ENCODE results near the gene RFXANK. TPM values are rescaled to one million over a fixed set of nuclear protein-coding genes. Genes with fewer than 3 reads are reported as not detected.

Gene RFXANK
- total RNA-seq, 1 experiment from 2014 or later, result 47.7 TPM

- Histone ChIP-seq H3K4me1 (replicated peaks) (peaks cover 10% of the 10 kb centered on the region), H3K27ac (no peak overlapping the region), H3K36me3 (peaks cover 49% of the 10 kb centered on the region), H3K9me3 (replicated peaks) (0 out of 2 replicates have a peak, but pooled peaks cover 2% of the 10 kb centered on the region), H3K27me3 (replicated peaks) (no peaks in the 10 kb centered on the region), H3K4me3 (no peak overlapping the region)
- DNase-seq (ENCODE audit: low read depth in 1 of 2, low spot score in 2 of 2), result peak; percentile 58 to 83
These were observed 12.3 kb upstream of the RFXANK start for GRCh38 chr19:19179548-19180441.

- 0 out of 2 replicates have a peak, but pooled peaks cover 2% of the 10 kb centered on the region for H3K9me3 ChIP-seq (replicated peaks)
- H3K27ac ChIP-seq, result no peak overlapping the region
- peaks cover 62% of the 10 kb centered on the region for H3K36me3 ChIP-seq
- H3K4me3 ChIP-seq, result no peak overlapping the region
- H3K4me1 ChIP-seq (replicated peaks), result peaks cover 10% of the 10 kb centered on the region
- no peak for DNase-seq (ENCODE audit: low read depth in 1 of 2, low spot score in 2 of 2)
- no peaks in the 10 kb centered on the region for H3K27me3 ChIP-seq (replicated peaks)
These were observed 10.5 kb upstream of the RFXANK start for GRCh38 chr19:19181488-19181998.

- H3K36me3 ChIP-seq, result peaks cover 49% of the 10 kb centered on the region
- no peak overlapping the region for H3K4me3 ChIP-seq
- no peak overlapping the region for H3K27ac ChIP-seq
- H3K4me1 ChIP-seq (replicated peaks), result peaks cover 8% of the 10 kb centered on the region; the same call in 1 of the 2 replicates
- peak; percentile 38 to 65 for DNase-seq (ENCODE audit: low read depth in 1 of 2, low spot score in 2 of 2)
- H3K9me3 ChIP-seq (replicated peaks), result no peaks in the 10 kb centered on the region
- no peaks in the 10 kb centered on the region for H3K27me3 ChIP-seq (replicated peaks)
These were observed 6.0 kb upstream of the RFXANK start for GRCh38 chr19:19185853-19186740.

- H3K9me3 ChIP-seq (replicated peaks), result no peaks in the 10 kb centered on the region
- no peak overlapping the region for H3K27ac ChIP-seq
- H3K36me3 ChIP-seq, result peaks cover 43% of the 10 kb centered on the region
- H3K27me3 ChIP-seq (replicated peaks), result no peaks in the 10 kb centered on the region
- no peak for DNase-seq (ENCODE audit: low read depth in 1 of 2, low spot score in 2 of 2)
- H3K4me1 ChIP-seq (replicated peaks), result peaks cover 8% of the 10 kb centered on the region; the same call in 1 of the 2 replicates
- H3K4me3 ChIP-seq, result no peak overlapping the region
These were observed 5.3 kb upstream of the RFXANK start for GRCh38 chr19:19186742-19187141.

DNA sequence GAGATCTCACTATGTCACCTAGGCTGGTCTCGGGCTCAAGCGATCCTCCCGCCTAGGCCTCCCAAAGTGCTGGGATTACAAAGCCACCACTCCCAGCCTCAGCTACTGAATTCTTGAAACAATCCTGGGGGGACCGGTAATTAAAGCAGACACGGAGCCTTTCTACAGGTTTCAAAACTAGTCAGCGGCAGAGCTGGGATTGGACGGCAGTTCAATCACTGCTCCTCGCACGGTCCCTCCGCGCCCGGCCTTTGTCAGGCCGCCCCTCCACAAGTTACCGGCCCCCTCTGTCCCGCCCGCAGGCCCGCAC is 335 bp upstream of the RFXANK start:
- peak overlapping the region; percentile 69 for H3K4me3 ChIP-seq
- no peaks in the 10 kb centered on the region for H3K9me3 ChIP-seq (replicated peaks)
- H3K27me3 ChIP-seq (replicated peaks), result no peaks in the 10 kb centered on the region
- no peak for DNase-seq (ENCODE audit: low read depth in 1 of 2, low spot score in 2 of 2)
- peaks cover 8% of the 10 kb centered on the region; the same call in 1 of the 2 replicates for H3K4me1 ChIP-seq (replicated peaks)
- peaks cover 18% of the 10 kb centered on the region for H3K36me3 ChIP-seq
- peak overlapping the region; percentile 73 for H3K27ac ChIP-seq

DNA sequence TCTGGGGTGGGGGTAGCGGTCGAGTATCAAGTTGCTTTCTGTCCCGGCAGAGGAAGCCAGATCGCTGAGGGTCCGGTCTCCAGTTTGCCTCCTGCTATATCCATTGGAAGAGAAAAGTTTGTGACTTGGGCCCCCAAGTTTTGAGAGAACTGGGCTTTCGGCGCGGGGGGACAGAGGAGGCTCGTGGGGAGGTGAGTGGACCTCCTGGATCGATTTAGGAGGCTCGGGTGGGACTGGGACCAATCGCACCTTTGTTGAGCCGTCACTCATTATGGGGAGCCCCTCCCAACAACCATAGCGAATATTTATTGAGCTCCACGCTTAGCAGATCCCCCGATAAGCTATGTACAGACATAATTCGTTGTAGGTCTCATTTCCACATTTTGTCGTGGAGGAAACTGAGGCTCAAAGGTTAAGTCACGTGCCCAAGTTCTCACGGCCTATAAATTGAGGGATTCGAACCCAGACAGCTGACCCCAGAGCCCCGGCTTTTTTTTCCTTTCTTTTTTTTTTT is 909 bp downstream of the RFXANK start:
- no peaks in the 10 kb centered on the region for H3K9me3 ChIP-seq (replicated peaks)
- peaks cover 8% of the 10 kb centered on the region; the same call in 1 of the 2 replicates for H3K4me1 ChIP-seq (replicated peaks)
- peak overlapping the region; percentile 69 for H3K4me3 ChIP-seq
- DNase-seq (ENCODE audit: low read depth in 1 of 2, low spot score in 2 of 2), result no peak
- no peak overlapping the region for H3K27ac ChIP-seq
- peaks cover 25% of the 10 kb centered on the region for H3K36me3 ChIP-seq
- no peaks in the 10 kb centered on the region for H3K27me3 ChIP-seq (replicated peaks)

GRCh38 chr19:19193926-19194325 is 1.9 kb downstream of the RFXANK start:
- Histone ChIP-seq H3K27ac (no peak overlapping the region), H3K27me3 (replicated peaks) (no peaks in the 10 kb centered on the region), H3K4me3 (no peak overlapping the region), H3K36me3 (peaks cover 34% of the 10 kb centered on the region), H3K4me1 (replicated peaks) (peaks cover 8% of the 10 kb centered on the region; the same call in 1 of the 2 replicates), H3K9me3 (replicated peaks) (no peaks in the 10 kb centered on the region)
- no peak for DNase-seq (ENCODE audit: low read depth in 1 of 2, low spot score in 2 of 2)

GRCh38 chr19:19201697-19202630 is 9.9 kb downstream of the RFXANK start:
- peaks cover 17% of the 10 kb centered on the region; the same call in 1 of the 2 replicates for H3K27me3 ChIP-seq (replicated peaks)
- H3K9me3 ChIP-seq (replicated peaks), result no peaks in the 10 kb centered on the region
- H3K4me3 ChIP-seq, result peak overlapping the region; percentile 51
- no peak for DNase-seq (ENCODE audit: low read depth in 1 of 2, low spot score in 2 of 2)
- H3K4me1 ChIP-seq (replicated peaks), result peaks cover 14% of the 10 kb centered on the region
- no peak overlapping the region for H3K27ac ChIP-seq
- peaks cover 39% of the 10 kb centered on the region for H3K36me3 ChIP-seq

DNA sequence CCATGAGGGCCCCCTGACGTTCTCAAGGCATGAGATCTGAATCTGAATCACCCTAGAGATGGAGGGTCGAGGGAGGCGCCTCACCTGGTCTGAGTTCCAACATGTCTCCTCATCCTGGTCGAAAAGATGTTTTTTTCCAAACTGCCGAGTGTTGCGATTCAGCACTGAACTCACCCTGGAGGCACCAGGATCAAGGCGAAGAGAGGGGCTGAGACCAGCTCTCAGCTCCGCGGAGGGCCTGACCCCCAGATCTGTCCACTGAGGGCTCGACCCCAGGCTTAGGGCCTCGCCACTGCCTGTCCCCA is 10.6 kb downstream of the RFXANK start:
- peaks cover 34% of the 10 kb centered on the region for H3K36me3 ChIP-seq
- H3K27me3 ChIP-seq (replicated peaks), result peaks cover 17% of the 10 kb centered on the region; the same call in 1 of the 2 replicates
- peaks cover 14% of the 10 kb centered on the region for H3K4me1 ChIP-seq (replicated peaks)
- DNase-seq (ENCODE audit: low read depth in 1 of 2, low spot score in 2 of 2), result peak in 1 of 2 experiments; percentile 17
- H3K4me3 ChIP-seq, result peak overlapping the region; percentile 51
- H3K27ac ChIP-seq, result peak overlapping the region; percentile 56
- H3K9me3 ChIP-seq (replicated peaks), result no peaks in the 10 kb centered on the region

DNA sequence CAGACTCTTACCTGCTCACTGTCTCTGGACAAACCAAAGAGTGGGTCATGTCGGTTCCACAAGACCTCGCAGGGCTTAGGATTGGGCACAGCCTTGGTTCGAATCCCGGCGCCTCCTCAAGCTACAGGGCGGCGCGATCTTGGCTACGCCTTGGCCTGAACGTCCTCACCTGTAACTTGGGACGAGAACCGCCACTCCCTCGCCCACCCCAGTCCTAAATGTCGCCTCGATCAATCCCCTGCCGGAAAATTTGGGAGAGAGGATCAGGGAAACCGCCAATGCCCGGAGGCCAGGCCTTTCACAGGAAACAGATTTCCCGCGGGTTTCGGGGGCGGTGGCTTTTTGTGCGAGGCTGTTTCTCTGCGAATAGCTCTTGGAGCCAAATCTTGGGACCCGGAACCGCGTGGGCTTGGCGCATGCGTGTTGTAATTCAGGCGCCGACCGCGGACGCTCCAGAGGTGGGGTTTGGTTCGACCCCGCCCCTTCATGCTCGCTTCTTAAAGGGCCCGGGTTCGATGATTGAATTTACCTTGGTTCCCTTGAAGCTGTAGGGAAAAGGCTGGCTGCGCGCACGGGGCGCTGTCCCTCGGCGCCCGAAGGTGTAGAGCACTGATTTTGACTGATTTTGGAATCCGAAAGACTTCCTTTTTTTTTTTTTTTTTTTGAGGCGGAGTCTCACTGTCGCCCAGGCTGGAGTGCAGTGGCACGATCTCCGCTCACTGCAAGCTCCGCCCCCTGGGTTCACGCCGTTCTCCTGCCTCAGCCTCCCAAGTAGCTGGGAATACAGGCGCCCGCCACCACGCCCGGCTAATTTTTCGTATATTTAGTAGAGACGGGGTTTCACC is 11.2 kb downstream of the RFXANK start, which contains the start of gene NR2C2AP:
Gene NR2C2AP, minus strand, starts transcription at position 403 of the 845 bp plus-strand sequence. Its CDS starts 354 bp downstream, at position 49.
- Histone ChIP-seq H3K36me3 (peaks cover 29% of the 10 kb centered on the region), H3K27me3 (replicated peaks) (peaks cover 17% of the 10 kb centered on the region; the same call in 1 of the 2 replicates), H3K9me3 (replicated peaks) (no peaks in the 10 kb centered on the region), H3K4me1 (replicated peaks) (peaks cover 14% of the 10 kb centered on the region), H3K4me3 (peak within 1 kb of the TSS; percentile 51), H3K27ac (peak within 1 kb of the TSS; percentile 56)
- peak; percentile 85 to 91 for DNase-seq (ENCODE audit: low read depth in 1 of 2, low spot score in 2 of 2)

- Histone ChIP-seq H3K9me3 (replicated peaks) (no peaks in the 10 kb centered on the region), H3K27ac (no peak overlapping the region), H3K4me3 (no peak overlapping the region), H3K27me3 (replicated peaks) (peaks cover 20% of the 10 kb centered on the region; the same call in 1 of the 2 replicates), H3K4me1 (replicated peaks) (peaks cover 14% of the 10 kb centered on the region), H3K36me3 (peaks cover 21% of the 10 kb centered on the region)
- DNase-seq (ENCODE audit: low read depth in 1 of 2, low spot score in 2 of 2), result no peak
These were observed 12.1 kb downstream of the RFXANK start for GRCh38 chr19:19204181-19204580.
